ENCODE results near the gene FGF23. TPM values are rescaled to one million over a fixed set of nuclear protein-coding genes. Genes with fewer than 3 reads are reported as not detected.

The FGF23 gene
- total RNA-seq, 3 donors from 2014 or later (not counting 1 experiment from before 2014, with no cell fraction given): not detected

- intact Hi-C loops (cut with micrococcal nuclease): no loop called here
- ATAC-seq (no peak), DNase-seq (no peak)
- no peak overlapping the region for H3K27ac ChIP-seq (ENCODE audit: low read length)
- Mint-ChIP-seq H3K36me3 (no peaks in the 10 kb centered on the region), H3K27ac (no peak overlapping the region), H3K9me3 (no peaks in the 10 kb centered on the region), H3K4me3 (no peak overlapping the region), H3K4me1 (peaks cover 10 to 14% of the 10 kb centered on the region in 2 donors), H3K27me3 (ENCODE audit: low read depth in 2 of 2) (peaks cover 12 to 17% of the 10 kb centered on the region in 2 donors)
- TF ChIP-seq CTCF (IDR thresholded peaks at IDR 0.05): no peak
- no peak overlapping the region for H3K4me3 ChIP-seq (ENCODE audit: low read length)
- peaks cover 9% of the 10 kb centered on the region for H3K4me1 ChIP-seq (ENCODE audit: control insufficient read depth, insufficient read depth, low read length)
- WGBS (ENCODE audit: insufficient coverage): 63% methylated on average over 2 of the region's 2 CpGs
- no peaks in the 10 kb centered on the region for H3K27me3 ChIP-seq (ENCODE audit: control insufficient read depth, insufficient read depth, low read length)
- H3K9me3 ChIP-seq (ENCODE audit: control insufficient read depth, insufficient read depth, low read length): no peaks in the 10 kb centered on the region
- H3K36me3 ChIP-seq (ENCODE audit: control insufficient read depth, insufficient read depth, low read length): no peaks in the 10 kb centered on the region
Observed at GRCh38 chr12:4395818-4396217, 16.3 kb upstream of the FGF23 start.

- 80% methylated on average over 5 of the region's 5 CpGs for WGBS (ENCODE audit: insufficient coverage)
- Mint-ChIP-seq H3K9me3 (no peaks in the 10 kb centered on the region), H3K27me3 (ENCODE audit: low read depth in 2 of 2) (peaks cover 12 to 18% of the 10 kb centered on the region in 2 donors), H3K36me3 (no peaks in the 10 kb centered on the region), H3K4me3 (no peak overlapping the region), H3K27ac (no peak overlapping the region), H3K4me1 (peaks cover 10 to 14% of the 10 kb centered on the region in 2 donors)
- H3K27me3 ChIP-seq (ENCODE audit: control insufficient read depth, insufficient read depth, low read length): no peaks in the 10 kb centered on the region
- H3K4me3 ChIP-seq (ENCODE audit: low read length): no peak overlapping the region
- no peaks in the 10 kb centered on the region for H3K36me3 ChIP-seq (ENCODE audit: control insufficient read depth, insufficient read depth, low read length)
- intact Hi-C loops (cut with micrococcal nuclease): no loop called here
- H3K27ac ChIP-seq (ENCODE audit: low read length): no peak overlapping the region
- peaks cover 9% of the 10 kb centered on the region for H3K4me1 ChIP-seq (ENCODE audit: control insufficient read depth, insufficient read depth, low read length)
- TF ChIP-seq CTCF (IDR thresholded peaks at IDR 0.05): no peak
- H3K9me3 ChIP-seq (ENCODE audit: control insufficient read depth, insufficient read depth, low read length): no peaks in the 10 kb centered on the region
- DNase-seq (no peak), ATAC-seq (no peak)
Observed at GRCh38 chr12:4393211-4393610, 13.7 kb upstream of the FGF23 start.

- WGBS (ENCODE audit: insufficient coverage): 17% methylated on average over 15 of the region's 15 CpGs
- Mint-ChIP-seq H3K27ac (peak overlapping the region in 1 of 2 donors; percentile 21), H3K9me3 (no peaks in the 10 kb centered on the region), H3K4me3 (peak overlapping the region; percentile 25), H3K4me1 (peaks cover 10 to 14% of the 10 kb centered on the region in 2 donors), H3K27me3 (ENCODE audit: low read depth in 2 of 2) (peaks cover 12 to 17% of the 10 kb centered on the region in 2 donors), H3K36me3 (no peaks in the 10 kb centered on the region)
- Histone ChIP-seq H3K4me1 (ENCODE audit: control insufficient read depth, insufficient read depth, low read length) (peaks cover 9% of the 10 kb centered on the region), H3K9me3 (ENCODE audit: control insufficient read depth, insufficient read depth, low read length) (no peaks in the 10 kb centered on the region), H3K27ac (ENCODE audit: low read length) (no peak overlapping the region), H3K4me3 (ENCODE audit: low read length) (no peak overlapping the region), H3K27me3 (ENCODE audit: control insufficient read depth, insufficient read depth, low read length) (no peaks in the 10 kb centered on the region), H3K36me3 (ENCODE audit: control insufficient read depth, insufficient read depth, low read length) (no peaks in the 10 kb centered on the region)
- peak in 2 of 3 donors; percentile 42 to 65 for ATAC-seq
- no peak for TF ChIP-seq CTCF (IDR thresholded peaks at IDR 0.05)
- intact Hi-C loops (cut with micrococcal nuclease): no loop called here
- DNase-seq: no peak
Observed at GRCh38 chr12:4392223-4392742, 12.8 kb upstream of the FGF23 start.

GRCh38 chr12:4388662-4389061 lies 9.2 kb upstream of the FGF23 start:
- H3K36me3 ChIP-seq (ENCODE audit: control insufficient read depth, insufficient read depth, low read length): no peaks in the 10 kb centered on the region
- WGBS (ENCODE audit: insufficient coverage): 20% methylated on average over 1 of the region's 2 CpGs
- no peak for ATAC-seq
- H3K27ac ChIP-seq (ENCODE audit: low read length): no peak overlapping the region
- TF ChIP-seq CTCF (IDR thresholded peaks at IDR 0.05): no peak
- no peaks in the 10 kb centered on the region for H3K27me3 ChIP-seq (ENCODE audit: control insufficient read depth, insufficient read depth, low read length)
- Mint-ChIP-seq H3K27me3 (ENCODE audit: low read depth in 2 of 2) (peaks cover 0 to 3% of the 10 kb centered on the region in 2 donors), H3K27ac (no peak overlapping the region), H3K36me3 (no peaks in the 10 kb centered on the region), H3K4me3 (no peak overlapping the region), H3K9me3 (no peaks in the 10 kb centered on the region), H3K4me1 (peaks cover 10% of the 10 kb centered on the region in 2 donors)
- no peak overlapping the region for H3K4me3 ChIP-seq (ENCODE audit: low read length)
- H3K4me1 ChIP-seq (ENCODE audit: control insufficient read depth, insufficient read depth, low read length): peaks cover 9% of the 10 kb centered on the region
- DNase-seq: no peak
- intact Hi-C loops (cut with micrococcal nuclease): no loop called here
- no peaks in the 10 kb centered on the region for H3K9me3 ChIP-seq (ENCODE audit: control insufficient read depth, insufficient read depth, low read length)
